ENCODE measurements around the gene AFF1. TPM values are rescaled to one million over a fixed set of nuclear protein-coding genes. Genes with fewer than 3 reads are reported as not detected.

Gene AFF1
- total RNA-seq, 1 experiment from 2014 or later: 23.9 TPM

DNA sequence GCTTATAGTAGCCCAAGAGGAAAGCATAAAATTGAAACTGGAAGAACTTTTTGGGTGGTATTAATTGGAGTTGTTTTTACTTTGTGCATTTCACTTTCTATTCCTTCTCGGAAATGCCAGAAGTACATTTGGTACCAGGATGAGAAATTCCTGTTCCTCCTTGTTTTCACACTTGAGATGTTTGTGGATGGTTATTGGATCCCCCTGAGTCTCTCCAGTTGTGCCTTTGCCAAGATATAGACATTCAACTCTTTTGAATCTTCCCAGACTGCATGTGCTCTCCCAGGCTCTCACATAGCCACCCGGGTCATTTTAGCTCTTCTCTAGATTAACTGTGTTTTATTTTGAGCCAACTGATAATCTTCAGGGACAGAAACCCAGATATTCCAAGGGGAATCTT, 120.5 kb downstream of the AFF1 start:
- TF ChIP-seq POLR2AphosphoS5 (IDR thresholded peaks at IDR 0.05; ENCODE audit: low read depth, low read length): no peak
- TF ChIP-seq, protein P1, sequence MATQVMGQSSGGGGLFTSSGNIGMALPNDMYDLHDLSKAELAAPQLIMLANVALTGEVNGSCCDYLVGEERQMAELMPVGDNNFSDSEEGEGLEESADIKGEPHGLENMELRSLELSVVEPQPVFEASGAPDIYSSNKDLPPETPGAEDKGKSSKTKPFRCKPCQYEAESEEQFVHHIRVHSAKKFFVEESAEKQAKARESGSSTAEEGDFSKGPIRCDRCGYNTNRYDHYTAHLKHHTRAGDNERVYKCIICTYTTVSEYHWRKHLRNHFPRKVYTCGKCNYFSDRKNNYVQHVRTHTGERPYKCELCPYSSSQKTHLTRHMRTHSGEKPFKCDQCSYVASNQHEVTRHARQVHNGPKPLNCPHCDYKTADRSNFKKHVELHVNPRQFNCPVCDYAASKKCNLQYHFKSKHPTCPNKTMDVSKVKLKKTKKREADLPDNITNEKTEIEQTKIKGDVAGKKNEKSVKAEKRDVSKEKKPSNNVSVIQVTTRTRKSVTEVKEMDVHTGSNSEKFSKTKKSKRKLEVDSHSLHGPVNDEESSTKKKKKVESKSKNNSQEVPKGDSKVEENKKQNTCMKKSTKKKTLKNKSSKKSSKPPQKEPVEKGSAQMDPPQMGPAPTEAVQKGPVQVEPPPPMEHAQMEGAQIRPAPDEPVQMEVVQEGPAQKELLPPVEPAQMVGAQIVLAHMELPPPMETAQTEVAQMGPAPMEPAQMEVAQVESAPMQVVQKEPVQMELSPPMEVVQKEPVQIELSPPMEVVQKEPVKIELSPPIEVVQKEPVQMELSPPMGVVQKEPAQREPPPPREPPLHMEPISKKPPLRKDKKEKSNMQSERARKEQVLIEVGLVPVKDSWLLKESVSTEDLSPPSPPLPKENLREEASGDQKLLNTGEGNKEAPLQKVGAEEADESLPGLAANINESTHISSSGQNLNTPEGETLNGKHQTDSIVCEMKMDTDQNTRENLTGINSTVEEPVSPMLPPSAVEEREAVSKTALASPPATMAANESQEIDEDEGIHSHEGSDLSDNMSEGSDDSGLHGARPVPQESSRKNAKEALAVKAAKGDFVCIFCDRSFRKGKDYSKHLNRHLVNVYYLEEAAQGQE (IDR thresholded peaks at IDR 0.05; ENCODE audit: insufficient read depth in 1 of 2, low read depth in 2 of 2, low read length in 1 of 2): no peak
- TF ChIP-seq, protein P2, sequence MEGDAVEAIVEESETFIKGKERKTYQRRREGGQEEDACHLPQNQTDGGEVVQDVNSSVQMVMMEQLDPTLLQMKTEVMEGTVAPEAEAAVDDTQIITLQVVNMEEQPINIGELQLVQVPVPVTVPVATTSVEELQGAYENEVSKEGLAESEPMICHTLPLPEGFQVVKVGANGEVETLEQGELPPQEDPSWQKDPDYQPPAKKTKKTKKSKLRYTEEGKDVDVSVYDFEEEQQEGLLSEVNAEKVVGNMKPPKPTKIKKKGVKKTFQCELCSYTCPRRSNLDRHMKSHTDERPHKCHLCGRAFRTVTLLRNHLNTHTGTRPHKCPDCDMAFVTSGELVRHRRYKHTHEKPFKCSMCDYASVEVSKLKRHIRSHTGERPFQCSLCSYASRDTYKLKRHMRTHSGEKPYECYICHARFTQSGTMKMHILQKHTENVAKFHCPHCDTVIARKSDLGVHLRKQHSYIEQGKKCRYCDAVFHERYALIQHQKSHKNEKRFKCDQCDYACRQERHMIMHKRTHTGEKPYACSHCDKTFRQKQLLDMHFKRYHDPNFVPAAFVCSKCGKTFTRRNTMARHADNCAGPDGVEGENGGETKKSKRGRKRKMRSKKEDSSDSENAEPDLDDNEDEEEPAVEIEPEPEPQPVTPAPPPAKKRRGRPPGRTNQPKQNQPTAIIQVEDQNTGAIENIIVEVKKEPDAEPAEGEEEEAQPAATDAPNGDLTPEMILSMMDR (IDR thresholded peaks at IDR 0.05): no peak
- no peak for TF ChIP-seq TCF7L2 (IDR thresholded peaks at IDR 0.05; ENCODE audit: low read depth, low read length)
- no peak for TF ChIP-seq SIN3A (IDR thresholded peaks at IDR 0.05; ENCODE audit: borderline replicate concordance, insufficient read depth, low read depth, low read length)
- Histone ChIP-seq H3K4me3 (ENCODE audit: low read depth in 2 of 2, low read length in 2 of 2) (no peak overlapping the region), H3K36me3 (ENCODE audit: control insufficient read depth, insufficient read depth, low read length) (no peaks in the 10 kb centered on the region; the same call in 1 of the 2 replicates), H3K27ac (ENCODE audit: low read length) (no peak overlapping the region), H3K4me1 (ENCODE audit: control insufficient read depth, insufficient read depth, low read length) (no peaks in the 10 kb centered on the region; the same call in 1 of the 2 replicates), H3K27me3 (ENCODE audit: control insufficient read depth, insufficient read depth, low read length) (no peaks in the 10 kb centered on the region), H3K9me3 (ENCODE audit: control insufficient read depth, insufficient read depth, low read depth, low read length) (no peaks in the 10 kb centered on the region)
- intact Hi-C loops (cut with micrococcal nuclease; ENCODE audit: unreplicated experiment): no loop called here
- CTCF ChIA-PET: no interaction called here
- no peak for DNase-seq (ENCODE audit: low read depth, low spot score)
- POLR2A ChIA-PET: no interaction called here
- no TSS peak for BruUV-seq (replicated peaks)
- ATAC-seq: no peak
- in situ Hi-C loops (cut with HindIII; ENCODE audit: low pct_unique_long_range_greater_than_20kb, low sequenced_read_pairs): no loop called here

DNA sequence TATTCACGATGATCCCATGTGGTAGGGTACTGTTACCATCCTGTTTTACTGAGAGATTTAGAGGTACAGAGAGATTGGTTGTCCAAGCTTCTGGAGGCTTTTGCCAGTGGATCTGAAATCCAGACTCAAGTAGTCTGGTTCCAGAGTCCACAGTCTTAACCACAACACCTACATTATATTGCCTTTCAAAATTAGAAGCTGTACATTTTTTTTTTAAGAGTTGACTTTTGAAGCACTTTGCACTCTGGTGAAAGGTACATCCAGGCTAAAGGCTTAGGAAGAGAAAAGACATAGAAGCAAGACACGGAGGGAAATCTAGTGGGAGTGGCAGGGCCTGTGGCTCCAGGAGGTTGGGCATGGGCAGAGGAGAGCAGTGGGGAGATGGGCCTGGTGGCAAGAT, 122.1 kb downstream of the AFF1 start:
- TF ChIP-seq, protein P2 (IDR thresholded peaks at IDR 0.05): no peak
- TF ChIP-seq SIN3A (IDR thresholded peaks at IDR 0.05; ENCODE audit: borderline replicate concordance, insufficient read depth, low read depth, low read length): no peak
- no peak for TF ChIP-seq POLR2AphosphoS5 (IDR thresholded peaks at IDR 0.05; ENCODE audit: low read depth, low read length)
- no peak for TF ChIP-seq TCF7L2 (IDR thresholded peaks at IDR 0.05; ENCODE audit: low read depth, low read length)
- TF ChIP-seq, protein P1 (IDR thresholded peaks at IDR 0.05; ENCODE audit: insufficient read depth in 1 of 2, low read depth in 2 of 2, low read length in 1 of 2): no peak
- Histone ChIP-seq H3K36me3 (ENCODE audit: control insufficient read depth, insufficient read depth, low read length) (no peaks in the 10 kb centered on the region), H3K4me1 (ENCODE audit: control insufficient read depth, insufficient read depth, low read length) (peaks cover 4% of the 10 kb centered on the region), H3K27me3 (ENCODE audit: control insufficient read depth, insufficient read depth, low read length) (no peaks in the 10 kb centered on the region), H3K9me3 (ENCODE audit: control insufficient read depth, insufficient read depth, low read depth, low read length) (no peaks in the 10 kb centered on the region), H3K27ac (ENCODE audit: low read length) (no peak overlapping the region), H3K4me3 (ENCODE audit: low read depth in 2 of 2, low read length in 2 of 2) (no peak overlapping the region)
- no TSS peak for BruUV-seq (replicated peaks)
- DNase-seq (ENCODE audit: low read depth, low spot score) (no peak), ATAC-seq (no peak)
- in situ Hi-C loops (cut with HindIII; ENCODE audit: low pct_unique_long_range_greater_than_20kb, low sequenced_read_pairs): no loop called here
- intact Hi-C loops (cut with micrococcal nuclease; ENCODE audit: unreplicated experiment): no loop called here
- POLR2A ChIA-PET: no interaction called here
- CTCF ChIA-PET: no interaction called here

All from Panc1 (cell line).